OCI-LY3 (cell line): ENCODE measurements around the gene COL1A1.

Source experiments
- CTCF ChIP-seq: fragments of 200-600, 300-600 bp; sonication (generic); IDR thresholded peaks from 2 replicates; pipeline ENCODE4 v1.5.1; 2014; ENCODE audit warnings: antibody characterized with exemption, low read length, low read depth
- EZH2phosphoT487 ChIP-seq: fragments of 200-600 bp; shearing (Covaris generic); IDR thresholded peaks from 2 replicates; pipeline ENCODE4 v1.6.1; 2018; ENCODE audit warnings: antibody characterized with exemption, mixed run types, low read depth

GRCh38 chr17:50240851-50241250, 39.4 kb upstream of the COL1A1 start:
- no peak for TF ChIP-seq CTCF
- TF ChIP-seq EZH2phosphoT487: no peak
